ENCODE results near the gene GPN3. TPM values are rescaled to one million over a fixed set of nuclear protein-coding genes. Genes with fewer than 3 reads are reported as not detected.
A peak's percentile ranks its signal among the peaks of the same experiment; 100 is the strongest.

The GPN3 gene
- total RNA-seq, 1 experiment from 2014 or later = 31.8 TPM

GRCh38 chr12:110501752-110502738, 34.0 kb upstream of the GPN3 start, which contains the start of the genes RAD9B and VPS29:
Gene RAD9B (plus strand): TSS chr12:110502331. CDS start chr12:110502338, 7 bp downstream.
Gene VPS29 (minus strand): TSS chr12:110502111. CDS start chr12:110502051, 60 bp downstream.
- peak; percentile 99 for DNase-seq
- peak within 1 kb of the TSS; percentile 77 for H3K27ac Mint-ChIP-seq (ENCODE audit: unreplicated experiment)
- no peaks in the 10 kb centered on the region for H3K9me3 Mint-ChIP-seq (ENCODE audit: low read depth, unreplicated experiment)
- H3K27me3 Mint-ChIP-seq (ENCODE audit: unreplicated experiment) = no peaks in the 10 kb centered on the region
- TF ChIP-seq CTCF (IDR thresholded peaks at IDR 0.05; ENCODE audit: unreplicated experiment) = no peak
- intact Hi-C loops (cut with micrococcal nuclease; ENCODE audit: unreplicated experiment) = no loop called here
- CTCF ChIA-PET = interaction anchor here (0.6 to 2.7 kb wide), 3 partner anchors 34 to 125 kb away, joined by 4 to 12 read pairs (median 4); partner anchors contain the start of genes FAM216A and GPN3
- H3K36me3 Mint-ChIP-seq (ENCODE audit: insufficient read depth, unreplicated experiment) = peaks cover 30% of the 10 kb centered on the region
- TSS peak; percentile 85 for BruUV-seq (replicated peaks)
- peaks cover 15% of the 10 kb centered on the region for H3K4me1 Mint-ChIP-seq (ENCODE audit: low read depth, unreplicated experiment)
- H3K4me3 Mint-ChIP-seq (ENCODE audit: low read depth, unreplicated experiment) = peak within 1 kb of the TSS; percentile 95

GRCh38 chr12:110501399-110501751, 33.3 kb upstream of the GPN3 start:
- Mint-ChIP-seq H3K4me3 (ENCODE audit: low read depth, unreplicated experiment) (peak overlapping the region; percentile 95), H3K27me3 (ENCODE audit: unreplicated experiment) (no peaks in the 10 kb centered on the region), H3K27ac (ENCODE audit: unreplicated experiment) (peak overlapping the region; percentile 77), H3K9me3 (ENCODE audit: low read depth, unreplicated experiment) (no peaks in the 10 kb centered on the region), H3K36me3 (ENCODE audit: insufficient read depth, unreplicated experiment) (peaks cover 30% of the 10 kb centered on the region), H3K4me1 (ENCODE audit: low read depth, unreplicated experiment) (peaks cover 15% of the 10 kb centered on the region)
- peak; percentile 61 for DNase-seq
- TF ChIP-seq CTCF (IDR thresholded peaks at IDR 0.05; ENCODE audit: unreplicated experiment) = no peak
- CTCF ChIA-PET = interaction anchor here (0.6 to 2.7 kb wide), 5 partner anchors 15 to 112 kb away, joined by 3 to 12 read pairs (median 4); partner anchors contain the start of genes FAM216A, GPN3 and TCTN1
- no TSS peak for BruUV-seq (replicated peaks)
- intact Hi-C loops (cut with micrococcal nuclease; ENCODE audit: unreplicated experiment) = no loop called here

- intact Hi-C loops (cut with micrococcal nuclease; ENCODE audit: unreplicated experiment) = no loop called here
- Mint-ChIP-seq H3K4me1 (ENCODE audit: low read depth, unreplicated experiment) (peaks cover 15% of the 10 kb centered on the region), H3K4me3 (ENCODE audit: low read depth, unreplicated experiment) (peak overlapping the region; percentile 95), H3K36me3 (ENCODE audit: insufficient read depth, unreplicated experiment) (peaks cover 49% of the 10 kb centered on the region), H3K27ac (ENCODE audit: unreplicated experiment) (peak overlapping the region; percentile 76), H3K27me3 (ENCODE audit: unreplicated experiment) (no peaks in the 10 kb centered on the region), H3K9me3 (ENCODE audit: low read depth, unreplicated experiment) (no peaks in the 10 kb centered on the region)
- BruUV-seq (replicated peaks) = no TSS peak
- CTCF ChIA-PET = interaction anchor here (0.7 to 1.0 kb wide), 3 partner anchors 30 to 924 kb away, joined by 3 to 6 read pairs (median 4); partner anchors contain the start of genes FAM216A and GPN3
- TF ChIP-seq CTCF (IDR thresholded peaks at IDR 0.05; ENCODE audit: unreplicated experiment) = no peak
- DNase-seq = no peak
Observed at GRCh38 chr12:110498984-110499706, 31.1 kb upstream of the GPN3 start.

GRCh38 chr12:110475426-110475825, 7.4 kb upstream of the GPN3 start:
- TF ChIP-seq CTCF (IDR thresholded peaks at IDR 0.05; ENCODE audit: unreplicated experiment) = no peak
- H3K36me3 Mint-ChIP-seq (ENCODE audit: insufficient read depth, unreplicated experiment) = peaks cover 7% of the 10 kb centered on the region
- no peak overlapping the region for H3K27ac Mint-ChIP-seq (ENCODE audit: unreplicated experiment)
- H3K27me3 Mint-ChIP-seq (ENCODE audit: unreplicated experiment) = no peaks in the 10 kb centered on the region
- H3K4me1 Mint-ChIP-seq (ENCODE audit: low read depth, unreplicated experiment) = no peaks in the 10 kb centered on the region
- no TSS peak for BruUV-seq (replicated peaks)
- no peaks in the 10 kb centered on the region for H3K9me3 Mint-ChIP-seq (ENCODE audit: low read depth, unreplicated experiment)
- CTCF ChIA-PET = interaction anchor here (0.7 kb wide), 1 partner anchor 489 kb away, joined by 3 read pairs; no protein-coding TSS in a partner anchor
- no peak for DNase-seq
- H3K4me3 Mint-ChIP-seq (ENCODE audit: low read depth, unreplicated experiment) = no peak overlapping the region
- intact Hi-C loops (cut with micrococcal nuclease; ENCODE audit: unreplicated experiment) = no loop called here

All from Calu3 (cell line).